Ammon's horn (tissue), 1 donor: ENCODE results near the gene NETO2.
A peak's percentile ranks its signal among the peaks of the same experiment; 100 is the strongest.

Experiments
- DNase-seq: peaks from one replicate; pipeline ENCODE4 v3.0.0-alpha.2; 2016; ENCODE audit warnings: low spot score

NETO2 gene

DNA sequence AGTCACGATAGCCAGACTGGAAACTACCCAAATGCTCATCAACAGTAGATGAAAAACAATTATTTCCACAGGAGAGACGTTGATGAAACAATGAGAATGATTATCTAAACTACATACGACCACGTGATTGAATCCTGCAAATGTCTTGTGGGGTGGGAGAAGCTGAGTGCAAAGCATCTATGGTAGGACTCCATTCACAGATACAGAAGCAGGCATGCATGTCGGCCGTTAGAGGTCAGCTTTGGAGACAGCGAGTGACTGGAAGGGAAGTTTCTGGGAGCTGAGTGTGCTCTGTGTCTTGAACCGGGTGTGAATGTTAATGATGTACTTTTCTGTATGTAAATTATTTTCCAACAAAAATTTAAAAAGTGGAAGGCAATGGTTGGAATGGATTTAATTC is 98.7 kb downstream of the NETO2 start:
- peak; percentile 54 for DNase-seq

DNA sequence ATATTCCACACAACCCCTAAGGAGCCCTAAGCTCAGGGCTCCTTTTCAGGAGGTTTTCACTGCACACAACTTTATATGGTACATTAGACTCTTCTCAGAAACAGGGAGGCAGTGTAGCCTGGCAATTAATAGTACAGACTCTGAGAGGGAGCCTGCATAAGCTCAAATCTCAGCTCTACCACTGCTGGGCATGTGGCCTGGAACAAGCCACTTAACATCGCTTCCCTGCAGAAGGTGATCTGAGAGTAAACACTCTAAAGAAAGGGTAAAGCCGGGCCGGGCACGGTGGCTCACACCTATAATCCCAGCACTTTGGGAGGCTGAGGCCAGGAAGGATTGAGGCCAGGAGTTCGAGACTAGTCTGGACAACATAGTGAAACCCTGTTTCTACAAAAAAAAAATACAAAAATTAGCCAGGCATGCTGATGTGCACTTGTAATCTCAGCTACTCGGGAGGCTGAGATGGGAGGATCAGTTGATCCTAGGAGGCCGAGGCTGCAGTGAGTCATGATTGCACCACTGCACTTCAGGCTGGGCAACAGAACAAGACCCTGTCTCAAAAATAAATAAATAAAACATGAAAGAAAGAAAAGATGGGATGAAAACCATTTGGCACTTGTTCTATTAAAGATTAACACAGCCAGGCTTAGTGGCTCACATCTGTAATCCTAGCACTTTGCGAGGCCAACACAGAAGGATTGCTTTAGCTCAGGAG is 99.6 kb downstream of the NETO2 start:
- no peak for DNase-seq

- DNase-seq = no peak
These were observed 100.5 kb downstream of the NETO2 start for GRCh38 chr16:47043200-47043599.

GRCh38 chr16:47037746-47038458 is 105.8 kb downstream of the NETO2 start:
- peak; percentile 86 for DNase-seq

DNA sequence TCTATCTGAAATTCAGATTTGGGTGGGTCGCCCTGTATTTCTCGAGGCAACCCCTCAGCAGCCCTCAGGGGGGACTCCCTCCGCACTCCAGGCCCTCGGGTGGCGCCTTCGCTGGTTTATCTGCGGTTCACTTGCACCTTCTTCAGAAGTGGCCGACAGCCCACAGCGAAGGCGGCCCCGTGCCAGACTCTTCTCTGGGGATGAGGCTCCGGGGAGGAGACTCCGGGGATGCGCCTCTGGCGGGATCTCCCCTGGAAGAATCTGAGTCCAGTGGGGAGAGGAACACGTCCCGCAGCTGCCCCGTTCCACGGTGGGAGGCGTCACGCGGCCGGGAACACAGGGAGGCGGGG is 106.4 kb downstream of the NETO2 start:
- no peak for DNase-seq

- no peak for DNase-seq
These were observed 107.5 kb downstream of the NETO2 start for GRCh38 chr16:47036201-47036600.

DNA sequence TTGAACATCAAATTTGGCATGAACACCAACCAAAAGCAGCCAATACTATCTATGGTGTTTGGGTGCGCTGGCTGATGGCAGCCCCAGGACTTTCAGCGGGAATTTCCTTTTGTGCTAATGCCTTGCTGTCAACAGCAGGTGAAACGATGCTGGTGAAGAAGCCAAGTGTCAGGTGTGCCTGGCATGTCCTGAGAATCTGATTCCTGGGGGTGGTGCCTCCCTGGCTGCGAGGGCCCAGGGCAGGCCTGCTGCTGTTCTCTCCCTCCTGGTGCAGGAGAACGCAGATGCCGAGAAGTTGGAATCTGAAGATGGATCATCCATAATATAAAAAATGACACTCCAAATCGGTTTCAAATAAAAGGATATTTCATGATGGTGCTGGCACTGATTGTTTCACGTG is 108.3 kb downstream of the NETO2 start:
- no peak for DNase-seq

DNA sequence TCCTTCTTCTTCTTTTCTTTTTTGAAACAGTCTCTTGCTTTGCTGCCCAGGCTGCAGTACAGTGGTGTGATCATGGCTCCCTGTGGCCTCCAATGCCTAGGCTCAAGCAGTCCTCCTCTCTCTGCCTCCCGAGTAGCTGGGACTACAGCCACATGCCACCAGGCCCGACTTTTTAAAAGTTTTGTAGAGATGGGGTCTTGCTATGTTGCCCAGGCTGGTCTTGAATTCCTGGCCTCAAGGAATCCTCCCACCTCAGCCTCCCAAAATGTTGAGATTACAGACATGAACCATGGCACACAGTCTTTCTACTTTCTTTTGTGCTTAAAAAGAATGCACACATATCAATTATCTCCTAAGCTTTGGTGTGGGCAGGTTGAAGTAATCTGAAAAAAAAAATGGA is 109.3 kb downstream of the NETO2 start:
- no peak for DNase-seq

DNA sequence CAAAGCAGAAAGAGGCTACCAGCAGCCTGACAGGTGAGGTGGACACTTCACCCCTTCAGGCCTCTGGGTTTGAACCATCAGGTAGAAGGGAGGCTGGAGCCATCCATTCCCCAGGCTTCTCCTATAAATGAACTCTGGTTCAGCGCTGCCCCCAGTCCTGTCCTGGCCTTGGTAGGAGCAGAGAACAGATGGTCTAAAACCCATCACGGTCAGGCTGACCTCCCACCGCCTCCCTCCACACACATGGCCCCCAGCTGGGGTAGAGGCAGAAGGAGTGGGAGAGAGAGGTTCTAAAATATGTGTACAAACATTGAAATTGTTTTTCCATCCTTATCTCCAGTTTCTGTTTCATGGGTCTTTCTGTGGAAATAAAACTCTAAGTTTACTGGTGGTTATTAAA is 110.6 kb downstream of the NETO2 start:
- no peak for DNase-seq

- DNase-seq = no peak
These were observed 114.0 kb downstream of the NETO2 start for GRCh38 chr16:47029724-47030123.

DNA sequence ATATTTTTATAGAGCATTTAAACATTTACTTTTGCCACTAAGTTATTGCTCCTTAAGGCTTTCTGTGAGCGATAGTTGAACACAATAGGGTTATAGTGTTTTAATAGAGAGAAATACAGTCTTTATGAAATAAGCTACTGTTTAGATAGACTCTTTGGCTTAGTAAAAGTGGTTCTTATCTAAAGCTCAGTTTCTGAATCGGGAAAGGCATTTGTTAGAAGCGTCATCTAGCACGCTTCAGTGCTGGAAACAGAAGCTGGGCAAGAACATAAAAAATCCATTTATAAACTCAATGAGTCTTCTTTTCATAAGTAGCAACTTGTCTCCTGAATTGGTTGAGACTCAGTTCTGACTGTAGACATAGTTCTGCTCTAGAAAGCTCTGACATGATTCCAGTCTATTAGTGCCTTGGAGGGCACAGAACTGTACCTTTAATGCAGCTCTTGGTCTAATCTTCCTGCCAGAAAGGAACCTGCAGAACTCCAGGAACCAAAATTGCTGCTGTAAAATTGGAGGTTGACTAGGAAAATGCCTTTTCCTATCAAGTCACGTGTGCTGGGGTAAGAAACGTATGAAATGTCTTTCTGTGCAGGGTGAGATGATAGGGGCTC is 114.9 kb downstream of the NETO2 start:
- DNase-seq = no peak
